HG02610 (cell line): ENCODE data around the gene KRT14.
"Not testable (repeated sequence)": the region's sequence is repeated elsewhere in the genome, so short reads cannot be mapped to it uniquely, and the experiment has no call there.

Source experiments
- ATAC-seq: cut with Tn5 transposase; IDR thresholded peaks from one replicate; pipeline ENCODE4 v1.9.1; 2021; ENCODE audit warnings: mild to moderate bottlenecking, moderate library complexity; ENCODE audit not compliant: unreplicated experiment

Gene KRT14

GRCh38 chr17:41623184-41623861, 36.6 kb upstream of the KRT14 start:
- not testable (repeated sequence) for ATAC-seq

GRCh38 chr17:41622340-41623183, 35.9 kb upstream of the KRT14 start:
- not testable (repeated sequence) for ATAC-seq

GRCh38 chr17:41621916-41622315, 35.2 kb upstream of the KRT14 start:
- ATAC-seq, result no peak

GRCh38 chr17:41621435-41621817, 34.7 kb upstream of the KRT14 start:
- ATAC-seq, result not testable (repeated sequence)

- ATAC-seq, result no peak
Measured at GRCh38 chr17:41620583-41621434, 34.1 kb upstream of the KRT14 start.

- not testable (repeated sequence) for ATAC-seq
Measured at GRCh38 chr17:41619927-41620582, 33.4 kb upstream of the KRT14 start.

DNA sequence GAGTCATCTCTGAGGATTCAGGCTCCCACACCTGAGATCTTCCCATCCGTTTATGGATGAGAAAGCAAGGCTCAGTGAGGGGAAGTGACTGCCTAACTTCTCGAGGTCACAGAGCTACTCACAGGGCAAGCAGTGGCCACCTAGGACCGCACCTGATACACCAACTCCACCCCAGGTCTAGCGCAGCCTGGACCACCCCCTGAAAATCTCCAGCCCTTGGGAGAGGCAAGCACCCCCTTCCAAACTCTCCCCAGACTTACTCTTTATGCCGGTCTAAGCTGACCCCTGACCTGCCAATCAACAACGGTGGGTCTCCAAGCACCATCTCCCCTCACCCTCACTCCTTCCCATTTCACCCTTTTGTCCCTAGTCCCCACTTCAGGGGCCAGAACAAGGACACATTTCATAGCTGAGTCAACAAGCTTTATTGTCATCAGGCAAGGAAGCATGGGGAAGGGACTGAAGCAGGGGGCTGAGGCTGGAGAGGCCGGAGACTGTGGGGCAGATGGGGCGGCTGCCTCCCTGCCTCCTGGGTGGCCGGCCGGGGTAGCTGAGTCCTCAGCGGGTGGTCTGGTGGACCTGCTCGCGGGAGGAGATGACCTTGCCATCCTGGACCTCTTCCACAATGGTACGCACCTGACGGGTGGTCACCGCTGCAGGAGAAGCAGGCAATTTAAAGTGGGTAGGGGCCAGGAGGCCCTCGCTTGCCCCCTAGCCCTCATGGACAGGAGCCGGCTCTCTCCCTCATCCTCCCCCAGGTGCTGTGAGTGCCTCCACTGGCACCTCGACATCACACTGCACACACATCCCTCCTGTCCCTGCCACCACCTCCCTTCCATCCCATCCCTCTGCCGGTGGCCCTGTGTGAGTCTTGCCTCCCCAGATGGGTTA, 32.6 kb upstream of the KRT14 start:
- ATAC-seq, result no peak

GRCh38 chr17:41618341-41619035, 31.8 kb upstream of the KRT14 start:
- ATAC-seq, result no peak

DNA sequence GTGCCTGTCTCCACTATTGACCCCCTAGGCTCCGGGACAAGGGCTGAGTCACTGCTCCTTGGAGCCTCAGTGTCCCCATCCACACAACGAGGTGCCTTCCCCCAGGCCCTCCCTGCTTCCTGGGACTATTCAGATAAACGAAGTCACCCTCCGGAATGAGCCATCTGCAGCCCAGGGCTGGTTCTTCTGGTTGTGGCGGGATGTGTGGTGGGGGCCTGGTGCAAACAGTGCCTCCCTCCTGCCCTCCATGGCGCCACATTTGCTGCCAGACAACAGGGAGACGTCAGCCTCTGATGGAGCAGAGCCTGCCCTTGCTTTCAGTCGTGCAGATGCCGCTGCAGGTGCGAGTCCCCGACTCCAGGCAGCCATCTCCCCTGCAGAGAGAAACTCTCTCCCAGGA, 31.0 kb upstream of the KRT14 start:
- no peak for ATAC-seq

DNA sequence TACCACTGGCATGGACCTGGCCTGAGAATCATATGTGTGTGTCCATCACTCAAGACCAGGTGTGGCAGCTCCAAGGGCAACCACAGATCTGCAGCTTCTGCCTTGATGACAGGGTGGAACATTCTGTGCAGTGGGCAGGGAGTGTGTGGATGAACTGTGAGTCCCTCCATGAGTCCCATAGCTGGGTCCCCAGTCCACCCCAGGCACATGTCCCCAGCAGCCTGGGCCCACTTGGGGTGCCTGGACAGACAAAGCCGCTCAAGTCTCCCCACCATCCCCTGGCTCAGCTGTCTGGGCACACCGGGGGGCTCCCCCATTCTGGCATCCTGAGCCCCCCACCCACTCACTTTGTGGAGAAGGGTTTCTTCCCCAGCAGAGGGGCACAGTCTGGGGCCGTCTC, 30.4 kb upstream of the KRT14 start:
- no peak for ATAC-seq

GRCh38 chr17:41616486-41616885, 29.8 kb upstream of the KRT14 start:
- not testable (repeated sequence) for ATAC-seq

DNA sequence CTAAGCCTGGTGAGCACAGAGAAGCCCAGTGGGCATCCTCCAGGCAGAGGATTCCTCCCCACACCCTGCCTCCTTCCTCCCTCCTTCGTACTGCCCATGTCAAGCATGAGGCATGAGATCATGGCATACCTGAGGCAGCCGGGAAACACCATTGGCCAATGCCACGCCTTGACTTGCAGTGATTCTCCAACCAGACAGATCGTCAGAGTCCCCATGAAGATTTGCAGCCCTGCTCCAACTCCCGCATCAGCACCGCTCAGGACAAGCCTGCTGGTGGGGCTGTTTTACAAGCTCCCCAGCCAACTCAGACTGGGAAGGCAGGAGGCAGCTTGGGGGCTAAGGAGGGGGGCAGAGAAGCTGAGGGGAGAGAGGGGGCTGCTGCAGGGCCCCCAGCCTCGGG, 28.8 kb upstream of the KRT14 start:
- ATAC-seq, result no peak

DNA sequence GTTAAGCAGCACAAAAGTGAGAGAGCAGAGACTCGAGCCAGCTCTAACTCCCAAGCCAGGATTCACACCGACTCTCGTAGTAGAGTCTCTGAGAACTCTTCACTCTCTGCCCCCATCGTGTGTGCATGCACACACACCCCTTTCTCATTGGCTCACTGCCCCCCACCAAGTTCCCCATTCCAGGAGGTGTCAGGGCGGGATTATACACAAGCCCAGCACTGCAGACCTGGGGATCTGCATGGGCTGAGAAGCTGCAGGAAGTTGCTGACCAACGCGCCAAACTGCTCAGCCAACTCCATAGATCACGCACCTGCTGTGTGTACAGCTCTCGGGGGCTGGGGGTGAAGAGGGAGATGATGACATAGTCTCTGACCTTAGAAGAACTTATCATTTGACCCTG, 28.1 kb upstream of the KRT14 start:
- not testable (repeated sequence) for ATAC-seq

DNA sequence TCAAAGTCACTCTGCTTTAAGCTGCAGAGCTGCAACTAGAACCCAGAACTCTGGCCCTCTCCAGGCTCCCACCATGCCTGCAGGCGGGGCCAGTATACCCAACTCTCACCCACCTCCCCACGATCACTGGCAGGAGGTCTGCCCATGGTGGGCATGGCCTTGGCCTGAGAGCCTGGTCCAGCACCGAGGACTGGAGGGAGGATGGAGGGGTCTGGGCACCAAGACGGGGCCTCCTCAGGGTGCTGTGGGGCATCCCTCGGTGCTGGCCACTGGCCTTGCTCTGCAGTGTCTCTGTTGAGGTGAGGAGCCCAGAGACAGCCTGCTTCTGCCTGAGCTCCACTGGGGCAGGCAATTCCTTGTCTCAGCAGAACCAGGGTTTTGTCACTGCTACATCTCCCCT, 27.4 kb upstream of the KRT14 start:
- no peak for ATAC-seq

DNA sequence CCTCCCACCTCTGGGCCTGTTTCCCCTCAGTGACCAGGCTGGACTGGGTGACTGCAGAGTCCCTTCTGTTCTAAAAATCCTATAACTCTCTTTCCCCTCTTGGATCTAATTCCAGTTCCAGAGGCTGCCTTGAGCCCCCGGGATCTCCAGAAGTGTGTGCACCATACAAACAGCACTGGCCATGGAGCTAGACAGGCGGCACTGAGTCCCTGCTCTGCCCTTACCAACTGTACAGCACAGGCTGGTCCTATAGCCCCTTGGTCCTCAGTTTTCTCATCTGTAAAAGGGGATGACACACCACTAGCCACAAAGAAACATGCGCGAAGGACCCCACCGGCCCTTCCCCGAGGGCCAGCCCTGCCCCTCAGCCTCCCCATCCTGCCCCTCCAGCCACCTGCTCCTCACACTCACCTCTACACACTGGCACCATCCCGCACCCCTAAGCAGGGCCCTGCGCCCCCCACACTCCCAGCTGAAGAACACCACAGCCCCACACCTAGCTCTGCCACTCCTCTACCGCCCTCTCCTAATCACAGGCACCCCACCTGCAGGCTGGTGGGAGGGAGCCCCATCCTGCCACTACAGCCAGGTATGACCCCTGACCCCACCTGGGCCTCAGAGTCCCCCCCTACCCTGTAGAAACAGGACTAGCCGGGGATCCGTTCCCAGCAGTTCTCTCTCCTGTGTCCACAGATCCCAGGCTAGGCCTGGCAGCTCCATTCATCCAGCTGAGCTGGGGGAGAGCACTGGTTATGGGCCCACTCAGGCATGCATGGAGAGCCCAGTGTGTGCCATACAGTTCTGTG, 26.8 kb upstream of the KRT14 start:
- ATAC-seq, result no peak

GRCh38 chr17:41612376-41613160, 25.9 kb upstream of the KRT14 start, which contains the start of gene KRT16:
KRT16 (minus strand) TSS chr17:41612767; CDS start chr17:41612688, 79 bp downstream.
- not testable (repeated sequence) for ATAC-seq

- ATAC-seq, result no peak
Measured at GRCh38 chr17:41610965-41611640, 24.4 kb upstream of the KRT14 start.
